Vagina (tissue), 2 donors: ENCODE results near the gene AGXT2. TPM values are rescaled to one million over a fixed set of nuclear protein-coding genes. Genes with fewer than 3 reads are reported as not detected.

Source experiments
- DNase-seq, 2 donors: peaks; one replicate each; pipeline ENCODE4 v3.0.0-alpha.2; 2017; ENCODE audit errors: extremely low spot score in 2 of 2
- H3K27ac ChIP-seq: fragments of 200-600 bp; sonication (generic); one replicate; pipeline ENCODE4 v1.5.1; 2019
- H3K27me3 ChIP-seq: fragments of 200-600 bp; sonication (generic); one replicate; pipeline ENCODE4 v1.5.1; 2019
- H3K36me3 ChIP-seq, 2 donors: fragments of 200-600 bp; sonication (generic); one replicate each; pipeline ENCODE4 v1.5.1; 2017 to 2019
- H3K4me1 ChIP-seq: fragments of 200-600 bp; sonication (generic); one replicate; pipeline ENCODE4 v1.5.1; 2019
- H3K4me3 ChIP-seq, 2 donors: fragments of 200-600 bp; sonication (generic); 1 replicate in 1 of 2; 2 replicates in 1 of 2; pipeline ENCODE4 v1.5.1; 2016 to 2019
- H3K9me3 ChIP-seq: fragments of 200-600 bp; sonication (generic); one replicate; pipeline ENCODE4 v1.5.1; 2019
- CTCF ChIP-seq, 3 experiments: fragments of 450-650 bp in 2 of 3; fragments of 200-600 bp in 1 of 3; sonication (generic) in 1 of 3; IDR thresholded peaks; one replicate each; pipeline ENCODE4 v1.5.1; 2017 to 2019; ENCODE audit warnings: antibody characterized with exemption in 3 of 3, mild to moderate bottlenecking in 2 of 3, moderate library complexity in 2 of 3
- POLR2A ChIP-seq, 2 donors: fragments of 450-650 bp; IDR thresholded peaks; one replicate each; pipeline ENCODE4 v1.6.1; 2017; ENCODE audit warnings: antibody characterized with exemption in 2 of 2, mild to moderate bottlenecking in 2 of 2, moderate library complexity in 2 of 2
- POLR2AphosphoS5 ChIP-seq, 2 donors: sonication (generic); formaldehyde crosslinking; IDR thresholded peaks; one replicate each; pipeline ENCODE4 v1.9.0; 2017; ENCODE audit warnings: antibody characterized with exemption in 2 of 2, mild to moderate bottlenecking in 2 of 2, low read depth in 1 of 2; ENCODE audit not compliant: insufficient read depth in 1 of 2
- intact Hi-C: fragments of 100-400 bp; cut with DNase I; formaldehyde crosslinking; loops from one replicate; pipeline ENCODE4 v1.15.1; 2023
- total RNA-seq: library from RNA; depleted of rRNA; stranded (reverse); fragments of >200 nt; gene quantifications from one replicate; pipeline ENCODE4 v1.2.3, GENCODE V29; 2016

The AGXT2 gene
- total RNA-seq, 1 donor from 2014 or later = not detected

GRCh38 chr5:35058374-35058788 is 10.6 kb upstream of the AGXT2 start:
- H3K9me3 ChIP-seq = no peaks in the 10 kb centered on the region
- intact Hi-C loops = no loop called here
- no peak overlapping the region for H3K4me3 ChIP-seq
- no peak for DNase-seq
- no peak overlapping the region for H3K27ac ChIP-seq
- H3K4me1 ChIP-seq = peaks cover under 1% of the 10 kb centered on the region
- TF ChIP-seq POLR2A (IDR thresholded peaks at IDR 0.05) = no peak
- TF ChIP-seq CTCF (IDR thresholded peaks at IDR 0.05) = no peak
- TF ChIP-seq POLR2AphosphoS5 (IDR thresholded peaks at IDR 0.05; ENCODE audit: insufficient read depth in 1 of 2, low read depth in 1 of 2) = no peak
- no peaks in the 10 kb centered on the region for H3K27me3 ChIP-seq
- H3K36me3 ChIP-seq = no peaks in the 10 kb centered on the region

GRCh38 chr5:35056686-35057085 is 8.9 kb upstream of the AGXT2 start:
- Histone ChIP-seq H3K4me1 (no peaks in the 10 kb centered on the region), H3K36me3 (no peaks in the 10 kb centered on the region), H3K27me3 (no peaks in the 10 kb centered on the region), H3K4me3 (no peak overlapping the region), H3K27ac (no peak overlapping the region), H3K9me3 (no peaks in the 10 kb centered on the region)
- no peak for DNase-seq
- intact Hi-C loops = no loop called here
- TF ChIP-seq POLR2AphosphoS5 (IDR thresholded peaks at IDR 0.05; ENCODE audit: insufficient read depth in 1 of 2, low read depth in 1 of 2) (no peak), POLR2A (IDR thresholded peaks at IDR 0.05) (no peak), CTCF (IDR thresholded peaks at IDR 0.05) (no peak)

- H3K27ac ChIP-seq = no peak overlapping the region
- intact Hi-C loops = no loop called here
- H3K4me3 ChIP-seq = no peak overlapping the region
- no peak for TF ChIP-seq CTCF (IDR thresholded peaks at IDR 0.05)
- TF ChIP-seq POLR2A (IDR thresholded peaks at IDR 0.05) = no peak
- no peak for TF ChIP-seq POLR2AphosphoS5 (IDR thresholded peaks at IDR 0.05; ENCODE audit: insufficient read depth in 1 of 2, low read depth in 1 of 2)
- H3K27me3 ChIP-seq = no peaks in the 10 kb centered on the region
- DNase-seq = no peak
- no peaks in the 10 kb centered on the region for H3K36me3 ChIP-seq
- H3K9me3 ChIP-seq = no peaks in the 10 kb centered on the region
- H3K4me1 ChIP-seq = no peaks in the 10 kb centered on the region
These were observed 5.1 kb upstream of the AGXT2 start for GRCh38 chr5:35052838-35053237.

GRCh38 chr5:35050541-35051126 is 2.9 kb upstream of the AGXT2 start:
- Histone ChIP-seq H3K4me1 (no peaks in the 10 kb centered on the region), H3K27me3 (no peaks in the 10 kb centered on the region), H3K9me3 (no peaks in the 10 kb centered on the region), H3K27ac (no peak overlapping the region), H3K36me3 (no peaks in the 10 kb centered on the region), H3K4me3 (no peak overlapping the region)
- intact Hi-C loops = no loop called here
- no peak for DNase-seq
- TF ChIP-seq POLR2A (IDR thresholded peaks at IDR 0.05) (no peak), CTCF (IDR thresholded peaks at IDR 0.05) (no peak), POLR2AphosphoS5 (IDR thresholded peaks at IDR 0.05; ENCODE audit: insufficient read depth in 1 of 2, low read depth in 1 of 2) (no peak)

- TF ChIP-seq POLR2A (IDR thresholded peaks at IDR 0.05) = no peak
- TF ChIP-seq CTCF (IDR thresholded peaks at IDR 0.05) = no peak
- Histone ChIP-seq H3K4me3 (no peak overlapping the region), H3K36me3 (no peaks in the 10 kb centered on the region), H3K27me3 (no peaks in the 10 kb centered on the region), H3K4me1 (no peaks in the 10 kb centered on the region), H3K9me3 (no peaks in the 10 kb centered on the region), H3K27ac (no peak overlapping the region)
- DNase-seq = no peak
- intact Hi-C loops = no loop called here
These were observed 1.2 kb upstream of the AGXT2 start for GRCh38 chr5:35048910-35049309.
